HG03520 (cell line): ENCODE results near the gene AFF1.

Source experiments
- ATAC-seq: cut with Tn5 transposase; IDR thresholded peaks from one replicate; pipeline ENCODE4 v1.9.1; 2021; ENCODE audit warnings: mild to moderate bottlenecking, moderate library complexity; ENCODE audit not compliant: unreplicated experiment

Gene AFF1

DNA sequence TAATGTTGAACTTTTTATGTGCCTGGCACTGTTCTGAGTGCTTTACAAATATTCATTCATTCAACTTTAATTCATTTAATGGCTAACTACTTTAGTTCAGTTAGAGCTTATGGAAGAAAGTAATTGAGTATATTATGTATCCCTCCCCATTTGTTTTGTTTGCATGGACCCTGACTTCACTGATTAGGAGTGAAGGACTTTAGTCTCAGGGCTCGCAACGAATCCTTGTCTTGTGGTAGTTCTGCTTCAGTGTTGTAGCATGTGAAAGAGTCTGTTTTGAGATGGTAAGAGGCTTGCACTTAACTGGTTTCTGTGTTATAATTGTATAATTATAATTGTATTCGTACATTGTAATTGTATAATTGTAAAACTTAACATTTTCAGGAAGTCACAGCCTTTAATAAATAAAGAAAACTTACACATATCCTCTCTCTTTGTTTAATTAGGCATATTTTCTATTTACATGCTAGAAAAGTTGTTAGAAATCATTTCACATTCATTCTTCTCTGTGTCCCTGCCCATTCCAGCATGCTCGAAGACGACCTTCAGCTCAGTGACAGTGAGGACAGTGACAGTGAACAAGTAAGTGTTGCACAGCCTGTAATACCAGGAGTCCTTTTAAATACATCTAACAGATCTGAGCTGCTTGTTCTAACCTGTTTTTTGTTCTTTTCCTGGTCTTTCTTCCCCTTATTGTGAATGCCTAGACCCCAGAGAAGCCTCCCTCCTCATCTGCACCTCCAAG is 170.5 kb downstream of the AFF1 start:
- ATAC-seq = no peak

DNA sequence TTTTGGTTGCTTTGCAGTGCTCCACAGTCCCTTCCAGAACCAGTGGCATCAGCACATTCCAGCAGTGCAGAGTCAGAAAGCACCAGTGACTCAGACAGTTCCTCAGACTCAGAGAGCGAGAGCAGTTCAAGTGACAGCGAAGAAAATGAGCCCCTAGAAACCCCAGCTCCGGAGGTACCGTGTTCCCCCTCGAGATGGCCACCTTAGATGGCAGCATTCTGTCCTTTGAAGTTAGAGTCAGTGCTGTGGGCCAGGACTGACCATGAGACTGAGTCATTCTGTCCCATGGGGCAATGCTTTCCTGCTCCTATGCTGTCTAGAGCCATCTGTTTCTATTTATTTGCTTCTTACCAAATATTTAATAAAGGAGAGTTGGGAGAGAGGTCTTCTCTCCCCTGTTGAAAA is 173.3 kb downstream of the AFF1 start:
- ATAC-seq = no peak

DNA sequence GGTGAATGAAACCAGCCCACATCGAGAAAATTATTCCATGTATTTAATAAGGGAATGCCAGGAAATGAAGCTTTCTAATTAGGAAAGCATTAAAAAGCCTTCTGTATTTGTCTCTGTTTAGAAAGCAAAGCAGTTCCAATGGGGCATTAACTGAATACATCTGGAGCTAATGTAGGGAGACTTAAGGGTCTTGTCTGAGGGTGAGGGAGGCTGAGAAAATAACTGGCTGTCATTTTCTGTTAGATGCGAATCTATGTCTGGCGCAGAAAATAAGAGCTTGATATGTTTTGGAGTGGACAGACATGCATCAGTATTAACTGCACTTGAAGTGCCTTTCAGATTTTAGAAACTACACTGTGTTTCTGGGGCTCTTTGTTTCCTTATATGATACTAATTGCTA is 174.3 kb downstream of the AFF1 start:
- ATAC-seq = no peak

DNA sequence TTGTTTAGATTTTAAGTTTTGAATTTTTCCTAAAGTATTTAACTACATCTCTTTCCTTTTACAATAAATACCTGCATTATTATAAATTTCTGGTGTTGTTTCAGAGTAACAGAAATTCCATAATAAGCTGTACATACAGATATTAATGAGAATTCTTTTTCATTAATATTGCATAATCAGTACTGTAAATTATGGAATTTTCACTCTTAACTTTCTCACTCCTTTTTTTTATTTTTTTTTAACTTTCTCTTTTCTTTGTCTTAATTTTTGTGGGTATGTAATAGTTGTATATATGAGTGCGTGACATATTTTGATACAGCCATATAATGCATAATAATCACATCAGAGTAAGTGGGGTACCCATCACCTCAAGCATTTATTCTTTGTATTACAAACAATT is 175.1 kb downstream of the AFF1 start:
- no peak for ATAC-seq

DNA sequence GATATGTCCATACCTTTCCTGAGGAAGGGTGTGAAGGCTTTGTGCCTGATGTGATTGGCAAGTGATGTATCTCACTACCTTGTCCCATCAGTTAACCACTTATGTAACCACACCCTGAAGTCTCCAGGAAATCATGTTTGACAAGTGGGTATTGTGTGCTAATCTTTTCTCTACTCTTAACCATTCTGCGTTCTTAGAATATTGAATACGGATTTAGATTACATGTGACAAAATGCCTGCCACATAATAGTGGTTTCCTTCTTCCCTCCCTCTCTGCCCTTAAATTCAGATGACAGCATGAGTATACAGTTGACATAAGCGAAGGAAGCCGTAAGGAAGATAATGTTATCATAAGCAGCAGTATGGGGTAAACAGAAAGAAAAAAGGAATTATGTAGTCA is 177.3 kb downstream of the AFF1 start:
- ATAC-seq = no peak

DNA sequence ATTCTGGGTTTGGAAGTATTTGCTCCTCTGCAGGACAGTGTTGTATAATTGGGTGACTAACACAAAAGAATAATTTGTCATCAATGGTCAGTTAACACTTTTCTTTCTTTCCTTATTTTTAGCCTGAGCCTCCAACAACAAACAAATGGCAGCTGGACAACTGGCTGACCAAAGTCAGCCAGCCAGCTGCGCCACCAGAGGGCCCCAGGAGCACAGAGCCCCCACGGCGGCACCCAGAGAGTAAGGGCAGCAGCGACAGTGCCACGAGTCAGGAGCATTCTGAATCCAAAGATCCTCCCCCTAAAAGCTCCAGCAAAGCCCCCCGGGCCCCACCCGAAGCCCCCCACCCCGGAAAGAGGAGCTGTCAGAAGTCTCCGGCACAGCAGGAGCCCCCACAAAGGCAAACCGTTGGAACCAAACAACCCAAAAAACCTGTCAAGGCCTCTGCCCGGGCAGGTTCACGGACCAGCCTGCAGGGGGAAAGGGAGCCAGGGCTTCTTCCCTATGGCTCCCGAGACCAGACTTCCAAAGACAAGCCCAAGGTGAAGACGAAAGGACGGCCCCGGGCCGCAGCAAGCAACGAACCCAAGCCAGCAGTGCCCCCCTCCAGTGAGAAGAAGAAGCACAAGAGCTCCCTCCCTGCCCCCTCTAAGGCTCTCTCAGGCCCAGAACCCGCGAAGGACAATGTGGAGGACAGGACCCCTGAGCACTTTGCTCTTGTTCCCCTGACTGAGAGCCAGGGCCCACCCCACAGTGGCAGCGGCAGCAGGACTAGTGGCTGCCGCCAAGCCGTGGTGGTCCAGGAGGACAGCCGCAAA is 179.6 kb downstream of the AFF1 start:
- no peak for ATAC-seq

DNA sequence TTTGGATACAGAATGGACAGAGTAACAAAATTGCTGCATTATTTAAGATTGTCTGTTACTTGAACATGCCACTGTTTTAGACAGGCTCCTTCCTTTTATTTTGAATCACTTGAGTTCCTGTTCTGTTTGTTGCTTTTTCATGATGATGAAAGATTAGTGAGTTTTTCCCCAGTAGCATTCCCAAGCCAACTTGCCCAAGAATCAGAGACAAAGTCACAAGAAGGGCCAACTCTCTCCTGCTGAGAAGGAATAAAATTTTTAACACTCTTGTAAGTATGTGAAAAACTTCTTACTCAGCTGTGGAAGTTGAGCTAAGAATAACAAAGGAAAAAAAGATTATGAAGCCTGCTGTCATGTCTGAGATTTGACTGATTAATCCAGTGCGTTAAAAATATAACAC is 181.4 kb downstream of the AFF1 start:
- ATAC-seq = no peak

DNA sequence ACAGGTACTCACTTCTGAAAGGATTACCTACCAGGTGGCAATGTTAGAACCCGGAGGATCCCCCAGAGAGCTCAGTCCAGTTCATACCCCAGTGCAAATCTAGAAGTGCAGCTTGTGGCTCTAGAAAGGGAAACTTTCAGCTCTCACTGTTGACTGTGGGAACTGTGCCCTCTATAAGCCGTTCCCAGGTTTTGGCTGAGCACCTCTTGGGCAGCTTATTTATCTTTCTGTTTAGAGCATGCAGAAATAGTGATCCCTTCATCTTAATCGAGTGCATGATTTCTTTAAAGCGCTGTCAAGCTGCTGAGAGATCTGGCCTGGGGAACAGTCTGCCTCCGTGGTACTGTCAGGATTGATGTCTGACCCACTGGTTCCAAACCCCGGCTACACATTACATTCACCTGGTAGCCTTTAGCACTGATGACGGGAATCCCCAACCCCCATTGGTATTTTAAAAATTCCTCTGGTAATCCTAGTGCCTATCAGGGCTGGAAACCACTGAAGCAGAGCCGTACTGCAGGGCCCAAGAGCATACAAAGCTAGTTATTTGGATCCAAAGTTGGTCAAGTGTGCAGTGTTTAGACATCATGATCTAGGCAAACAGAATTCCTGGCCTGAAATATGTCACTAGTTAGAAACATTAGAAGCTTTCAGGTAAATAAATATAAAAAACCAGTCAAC is 182.4 kb downstream of the AFF1 start:
- no peak for ATAC-seq

DNA sequence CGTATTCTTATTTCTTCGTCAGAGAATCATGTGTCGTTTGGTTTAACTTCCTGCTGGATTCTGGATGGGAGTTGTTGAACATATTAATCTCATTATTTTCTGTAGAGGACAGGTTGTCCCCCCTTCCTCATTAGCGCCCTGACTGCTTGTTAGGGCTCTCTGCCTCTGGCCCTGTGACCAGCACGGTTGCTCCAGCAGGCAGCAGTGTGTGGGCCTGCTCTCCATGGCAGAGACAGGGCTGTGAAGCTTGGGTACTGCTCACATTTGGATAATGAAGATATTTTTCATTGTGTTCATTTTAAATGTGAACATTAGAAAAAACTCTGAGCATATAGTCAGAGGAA is 182.9 kb downstream of the AFF1 start:
- ATAC-seq = no peak

DNA sequence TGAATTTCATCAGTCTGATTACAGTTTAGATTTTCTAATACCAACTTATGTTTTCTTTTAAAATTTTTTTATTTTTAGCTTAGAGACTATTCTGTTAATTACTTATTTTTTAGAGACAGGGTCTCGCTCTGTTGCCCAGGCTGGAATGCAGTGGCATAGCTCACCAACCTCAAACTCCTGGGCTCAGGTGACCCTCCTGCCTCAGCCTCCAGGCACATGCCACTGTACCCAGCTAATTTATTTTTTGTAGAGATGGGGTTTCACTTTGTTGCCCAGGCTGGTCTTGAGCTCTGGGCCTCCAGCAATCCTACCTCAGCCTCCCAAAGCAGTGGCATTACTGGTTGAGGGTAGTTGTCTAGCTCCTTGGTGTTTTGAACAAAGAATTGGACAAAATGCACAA is 183.6 kb downstream of the AFF1 start:
- ATAC-seq = no peak

DNA sequence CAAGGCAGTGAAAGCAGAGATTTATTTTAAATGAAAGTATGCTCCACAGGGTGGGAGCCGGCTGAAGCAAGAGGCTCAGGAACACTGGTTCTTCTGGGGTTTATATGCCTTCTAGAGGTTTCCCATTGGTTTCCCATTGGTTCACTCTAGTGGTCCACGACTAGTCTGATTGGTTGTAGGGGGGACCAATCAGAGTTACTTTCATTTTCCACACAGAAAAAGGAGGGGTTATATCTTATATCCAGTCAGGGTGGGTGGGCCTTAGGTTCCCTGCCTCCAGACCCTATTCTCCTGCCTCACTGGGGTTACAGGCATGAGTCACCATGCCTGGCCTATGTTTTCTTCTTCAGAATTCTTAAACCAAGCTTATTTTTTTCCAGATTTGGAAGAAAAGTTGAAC is 184.0 kb downstream of the AFF1 start:
- ATAC-seq = no peak

DNA sequence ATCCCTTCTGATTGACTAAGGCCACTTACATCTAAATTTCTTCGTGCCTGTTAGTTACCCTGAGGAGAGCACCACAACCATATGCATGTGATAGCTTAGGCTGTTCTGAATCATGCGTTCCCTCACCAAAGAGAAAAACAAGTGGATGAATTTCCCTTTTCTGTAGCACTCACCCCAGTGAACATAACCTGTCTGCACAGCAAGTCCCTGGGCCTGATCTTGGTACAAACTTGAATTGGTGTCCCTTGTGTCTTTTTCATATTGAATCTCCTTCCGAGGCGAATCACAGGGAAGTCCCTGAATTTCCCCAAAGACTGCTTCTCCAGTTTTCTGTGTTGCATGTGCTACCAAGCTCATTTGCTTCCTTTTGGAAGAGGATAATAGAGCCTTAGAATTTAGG is 185.2 kb downstream of the AFF1 start:
- ATAC-seq = no peak

DNA sequence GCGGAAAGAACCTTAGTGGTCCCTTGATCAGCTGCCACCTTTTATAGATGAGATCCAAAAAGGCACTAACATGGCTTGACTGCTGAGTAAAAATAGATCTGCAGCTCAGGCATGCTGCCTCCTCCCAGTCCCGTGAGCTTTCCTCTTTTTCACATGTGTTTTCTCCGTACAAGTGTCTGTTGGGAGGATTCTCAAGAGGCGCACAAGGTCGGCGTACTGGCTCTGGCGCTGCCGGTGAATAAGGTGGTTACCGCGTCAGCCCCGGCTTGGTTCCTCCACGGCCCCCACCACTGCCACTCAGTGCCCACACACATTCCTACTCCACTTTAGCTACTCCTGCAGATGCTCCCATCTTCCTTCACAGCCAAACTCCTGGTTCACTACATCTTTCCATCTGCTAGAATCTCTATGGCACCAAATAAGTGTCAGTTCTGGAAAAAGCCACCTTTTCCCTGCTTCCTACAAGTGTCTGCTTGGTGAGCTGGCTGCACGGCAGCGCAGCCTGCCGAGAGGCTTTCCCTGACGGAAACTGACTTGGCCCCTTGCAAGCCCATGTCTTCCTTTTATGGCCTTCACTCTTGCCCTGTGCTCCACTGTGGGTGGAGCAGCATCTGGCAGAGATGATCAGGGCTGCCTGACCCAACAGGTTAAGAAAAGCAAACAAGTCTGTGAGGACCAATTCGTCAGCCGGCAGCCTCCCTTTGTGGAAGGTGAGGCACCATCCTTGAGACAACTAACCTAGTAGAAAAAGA is 185.8 kb downstream of the AFF1 start:
- no peak for ATAC-seq

DNA sequence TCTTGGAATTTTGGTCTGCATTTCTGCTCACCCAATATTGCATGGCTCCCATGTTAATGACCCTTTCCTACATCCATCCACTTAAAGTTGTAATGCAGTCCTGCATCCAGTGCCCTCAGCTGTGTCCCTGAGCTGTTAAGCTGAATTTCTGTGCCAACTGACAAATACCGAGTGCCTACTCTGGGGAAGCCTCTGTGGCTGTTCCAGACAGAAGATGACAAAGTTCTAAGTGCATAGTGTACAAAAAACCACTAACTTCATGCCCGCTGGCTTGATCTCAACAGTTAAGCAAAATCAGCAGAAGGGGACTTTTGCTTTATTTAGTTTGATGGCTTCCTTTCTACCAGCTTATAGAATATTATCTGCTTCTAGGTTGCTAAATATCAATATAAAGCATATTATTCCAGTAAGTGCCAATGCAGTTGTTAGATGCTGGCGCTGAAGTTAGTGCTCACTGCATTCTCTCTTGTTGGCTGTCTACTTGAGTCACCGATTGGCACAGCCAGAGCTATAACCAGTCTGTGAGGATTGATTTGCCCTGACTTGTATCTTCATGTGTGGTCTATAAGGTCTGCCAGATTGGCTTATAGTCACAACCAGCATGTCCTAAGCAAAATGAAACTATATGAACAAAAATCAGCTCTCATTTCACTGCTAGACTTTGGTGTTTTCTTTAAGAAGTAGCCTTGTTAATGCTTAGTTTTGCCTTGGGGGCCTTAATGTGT is 186.7 kb downstream of the AFF1 start:
- ATAC-seq = no peak

DNA sequence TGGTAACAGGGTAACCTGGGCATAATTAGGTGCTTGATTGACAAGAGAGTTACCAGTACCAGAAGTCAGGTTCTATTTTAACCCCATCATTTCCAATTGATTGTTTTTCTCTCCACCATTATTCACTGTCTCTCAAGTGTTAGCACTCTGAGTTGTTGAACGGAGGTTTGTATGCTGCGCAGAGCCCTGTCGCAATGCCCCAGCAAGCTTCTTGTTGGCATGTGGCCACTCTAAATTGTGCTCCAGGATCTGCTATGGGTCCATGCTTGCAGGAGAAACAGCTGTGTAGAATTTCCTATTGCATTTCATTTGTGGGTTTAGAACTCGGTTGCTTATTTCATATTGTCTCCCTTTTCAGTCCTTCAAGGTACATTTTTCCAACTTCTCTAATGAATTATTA is 187.4 kb downstream of the AFF1 start:
- ATAC-seq = no peak

DNA sequence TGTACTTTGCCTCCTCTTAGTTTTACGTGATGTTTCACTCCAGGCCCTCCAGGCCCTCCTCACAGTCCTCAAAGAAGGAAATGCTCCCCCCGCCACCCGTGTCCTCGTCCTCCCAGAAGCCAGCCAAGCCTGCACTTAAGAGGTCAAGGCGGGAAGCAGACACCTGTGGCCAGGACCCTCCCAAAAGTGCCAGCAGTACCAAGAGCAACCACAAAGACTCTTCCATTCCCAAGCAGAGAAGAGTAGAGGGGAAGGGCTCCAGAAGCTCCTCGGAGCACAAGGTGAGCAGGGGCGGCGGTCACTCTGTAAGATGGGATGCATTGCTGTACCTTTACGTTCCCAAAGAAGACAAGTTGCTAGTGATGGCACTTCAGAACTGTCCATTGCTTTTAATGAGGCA is 191.2 kb downstream of the AFF1 start:
- ATAC-seq = no peak

DNA sequence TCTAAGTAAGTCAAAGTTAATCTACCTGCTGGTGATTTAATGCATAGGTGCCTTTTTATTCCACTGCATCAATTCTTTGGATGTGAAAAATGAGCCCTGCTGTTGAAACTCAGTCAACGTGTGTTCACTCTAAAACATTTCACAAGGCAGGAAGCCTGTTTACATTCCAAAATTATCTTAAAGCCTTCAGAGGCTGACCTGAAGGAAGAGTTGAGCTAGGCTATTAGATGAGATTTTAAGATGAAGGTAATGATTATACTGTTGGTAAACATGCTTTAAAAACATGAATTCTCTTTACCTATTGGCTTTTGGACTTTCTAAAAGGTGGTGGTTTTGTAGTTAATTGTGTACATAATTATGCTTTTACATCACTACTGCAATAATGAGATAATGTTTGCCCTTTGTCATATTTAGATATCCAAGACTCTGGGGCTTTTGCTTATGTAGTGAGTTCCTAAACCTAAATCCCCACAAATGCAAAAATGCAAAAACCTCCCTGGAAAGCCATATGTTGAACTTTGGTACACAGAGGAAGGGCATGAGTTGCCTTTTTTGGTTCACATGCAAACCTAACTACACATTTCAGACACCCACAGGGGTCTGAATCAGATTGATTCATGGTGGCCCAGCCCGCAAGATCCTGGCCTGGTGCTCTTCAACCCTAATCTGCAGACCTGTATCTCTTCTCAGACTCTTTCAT is 193.3 kb downstream of the AFF1 start:
- ATAC-seq = no peak

DNA sequence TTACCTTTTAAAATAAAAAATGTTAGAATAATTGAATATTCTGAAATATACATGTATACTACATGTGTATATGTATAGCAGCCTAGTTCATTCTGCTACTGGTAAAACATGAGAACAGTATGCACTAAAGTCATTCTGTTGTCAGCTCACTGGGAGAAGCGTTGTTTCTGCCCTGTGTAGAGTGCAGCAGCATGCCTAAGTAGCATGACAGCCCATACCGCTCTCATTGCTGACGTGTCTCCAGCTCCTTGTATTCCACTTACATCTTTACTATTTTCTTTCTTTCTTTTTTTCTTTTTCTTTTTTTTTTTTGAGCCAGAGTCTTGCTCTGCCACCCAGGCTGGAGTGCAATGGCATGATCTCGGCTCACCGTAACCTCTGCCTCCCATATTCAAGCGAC is 194.9 kb downstream of the AFF1 start:
- no peak for ATAC-seq

DNA sequence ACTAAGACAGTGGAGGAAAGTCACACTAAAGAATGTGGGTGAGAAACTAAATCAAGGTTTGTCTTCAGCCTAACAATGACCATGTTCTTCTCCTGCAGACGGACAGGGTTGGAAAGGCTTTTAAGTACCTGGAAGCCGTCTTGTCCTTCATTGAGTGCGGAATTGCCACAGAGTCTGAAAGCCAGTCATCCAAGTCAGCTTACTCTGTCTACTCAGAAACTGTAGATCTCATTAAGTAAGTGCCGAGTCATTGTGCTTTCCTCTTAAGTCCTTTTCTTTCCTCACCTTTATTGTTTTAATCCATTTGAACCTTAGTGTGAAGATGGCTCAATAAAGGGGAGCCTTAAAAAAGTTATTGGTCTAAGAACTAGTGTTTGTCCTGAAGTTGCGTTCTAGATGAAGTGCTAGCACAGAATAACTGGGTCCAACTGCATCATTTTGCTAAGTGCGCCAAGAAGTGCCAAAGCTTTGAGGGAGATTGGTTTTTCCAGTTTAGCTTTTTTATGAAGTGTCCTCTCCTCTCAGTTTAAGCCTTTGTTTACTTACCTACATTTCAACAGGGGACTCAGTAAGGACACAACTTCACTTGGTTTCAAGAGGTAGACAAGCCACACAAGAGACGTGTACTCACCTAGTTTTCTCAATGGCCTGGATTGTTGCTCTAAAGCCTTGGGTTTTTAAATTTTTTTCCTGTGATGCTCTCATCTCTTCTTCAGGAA is 196.3 kb downstream of the AFF1 start:
- ATAC-seq = no peak
